ENCODE results near the gene RTKN. TPM values are rescaled to one million over a fixed set of nuclear protein-coding genes. Genes with fewer than 3 reads are reported as not detected.

Gene RTKN
- total RNA-seq, 1 donor, result 14.1 TPM

- DNase-seq (ENCODE audit: insufficient read length, low spot score, missing footprints), result peak; percentile 92
- no peak overlapping the region for H3K4me2 ChIP-seq (ENCODE audit: insufficient read depth, low read length)
- no peak for TF ChIP-seq CTCF (IDR thresholded peaks at IDR 0.05; ENCODE audit: extremely low read depth, low read depth, low read length)
Observed at GRCh38 chr2:74425523-74425922, 16.2 kb downstream of the RTKN start.

GRCh38 chr2:74424995-74425406, 16.7 kb downstream of the RTKN start:
- TF ChIP-seq CTCF (IDR thresholded peaks at IDR 0.05; ENCODE audit: extremely low read depth, low read depth, low read length), result no peak
- H3K4me1 ChIP-seq (ENCODE audit: insufficient read depth, low read length), result peaks cover 10% of the 10 kb centered on the region
- no peaks in the 10 kb centered on the region for H3K9me3 ChIP-seq (ENCODE audit: low read depth, low read length)
- no peak overlapping the region for H3K27ac ChIP-seq (ENCODE audit: low read depth, low read length)
- H2AFZ ChIP-seq (ENCODE audit: low read length), result no peak overlapping the region
- H3K79me2 ChIP-seq (ENCODE audit: insufficient read depth, low read length), result no peaks in the 10 kb centered on the region
- DNase-seq (ENCODE audit: insufficient read length, low spot score, missing footprints), result peak; percentile 35
- peaks cover 3% of the 10 kb centered on the region for H4K20me1 ChIP-seq (ENCODE audit: insufficient read depth, low read length)
- H3K4me3 ChIP-seq (ENCODE audit: insufficient read depth, low read length), result no peak overlapping the region
- H3K36me3 ChIP-seq (ENCODE audit: insufficient read depth, low read length), result peaks cover 33% of the 10 kb centered on the region
- H3K27me3 ChIP-seq (ENCODE audit: insufficient read depth, low read length), result no peaks in the 10 kb centered on the region
- H3K4me2 ChIP-seq (ENCODE audit: insufficient read depth, low read length), result no peak overlapping the region

More at GRCh38 chr2:74425523-74425922, 16.2 kb downstream of the RTKN start:
- Histone ChIP-seq H4K20me1 (ENCODE audit: insufficient read depth, low read length) (peaks cover 3% of the 10 kb centered on the region), H3K27me3 (ENCODE audit: insufficient read depth, low read length) (no peaks in the 10 kb centered on the region), H3K4me1 (ENCODE audit: insufficient read depth, low read length) (peaks cover 10% of the 10 kb centered on the region), H3K79me2 (ENCODE audit: insufficient read depth, low read length) (no peaks in the 10 kb centered on the region), H3K4me3 (ENCODE audit: insufficient read depth, low read length) (no peak overlapping the region), H2AFZ (ENCODE audit: low read length) (no peak overlapping the region), H3K36me3 (ENCODE audit: insufficient read depth, low read length) (peaks cover 33% of the 10 kb centered on the region), H3K27ac (ENCODE audit: low read depth, low read length) (no peak overlapping the region), H3K9me3 (ENCODE audit: low read depth, low read length) (no peaks in the 10 kb centered on the region)

- H3K27ac ChIP-seq (ENCODE audit: low read depth, low read length), result no peak overlapping the region
Observed at GRCh38 chr2:74424139-74424992, 17.4 kb downstream of the RTKN start.

More at GRCh38 chr2:74424139-74424992, 17.4 kb downstream of the RTKN start:
- no peaks in the 10 kb centered on the region for H3K9me3 ChIP-seq (ENCODE audit: low read depth, low read length)
- H3K79me2 ChIP-seq (ENCODE audit: insufficient read depth, low read length), result no peaks in the 10 kb centered on the region
- no peak overlapping the region for H3K4me2 ChIP-seq (ENCODE audit: insufficient read depth, low read length)
- TF ChIP-seq CTCF (IDR thresholded peaks at IDR 0.05; ENCODE audit: extremely low read depth, low read depth, low read length), result no peak
- peaks cover 3% of the 10 kb centered on the region for H4K20me1 ChIP-seq (ENCODE audit: insufficient read depth, low read length)
- DNase-seq (ENCODE audit: insufficient read length, low spot score, missing footprints), result peak; percentile 85
- H3K4me1 ChIP-seq (ENCODE audit: insufficient read depth, low read length), result peaks cover 10% of the 10 kb centered on the region
- H3K36me3 ChIP-seq (ENCODE audit: insufficient read depth, low read length), result peaks cover 32% of the 10 kb centered on the region
- H3K4me3 ChIP-seq (ENCODE audit: insufficient read depth, low read length), result no peak overlapping the region
- H3K27me3 ChIP-seq (ENCODE audit: insufficient read depth, low read length), result no peaks in the 10 kb centered on the region
- no peak overlapping the region for H2AFZ ChIP-seq (ENCODE audit: low read length)
